Activated CD4-positive, alpha-beta memory T cell treated with anti-CD3 and anti-CD28 coated beads for 36 hours (primary cell): ENCODE results near the gene AMPD3. TPM values are rescaled to one million over a fixed set of nuclear protein-coding genes. Genes with fewer than 3 reads are reported as not detected.

Experiments used
- CTCF ChIA-PET: fragments of 350-600 bp; sonication (Branson Sonifier 250); formaldehyde crosslinking; loops from one replicate; lab custom pipeline; 2021; ENCODE audit warnings: antibody characterized with exemption, inconsistent platforms; lab: Charles Lee
- POLR2A ChIA-PET: fragments of 350-600 bp; sonication (Branson Sonifier 250); formaldehyde crosslinking; loops from one replicate; lab custom pipeline; 2021; ENCODE audit warnings: antibody characterized with exemption; lab: Charles Lee
- DNase-seq: peaks from one replicate; pipeline ENCODE4 v3.0.0-alpha.2; 2020
- H3K27ac Mint-ChIP-seq: one replicate; pipeline ENCODE4 v1.8.0; 2021; ENCODE audit warnings: mixed read lengths
- H3K27me3 Mint-ChIP-seq: one replicate; pipeline ENCODE4 v1.8.0; 2021; ENCODE audit warnings: mixed read lengths
- H3K36me3 Mint-ChIP-seq: one replicate; pipeline ENCODE4 v1.8.0; 2021; ENCODE audit warnings: mixed read lengths
- H3K4me1 Mint-ChIP-seq: one replicate; pipeline ENCODE4 v1.8.0; 2021; ENCODE audit warnings: low read depth, mixed read lengths
- H3K4me3 Mint-ChIP-seq: one replicate; pipeline ENCODE4 v1.8.0; 2021; ENCODE audit warnings: mild to moderate bottlenecking, mixed read lengths
- H3K9me3 Mint-ChIP-seq: one replicate; pipeline ENCODE4 v1.8.0; 2021; ENCODE audit warnings: mixed read lengths
- intact Hi-C: fragments of 100-400 bp; cut with micrococcal nuclease; formaldehyde crosslinking; loops from one replicate; pipeline ENCODE4 v1.15.1; 2023
- total RNA-seq, 2 experiments: library from RNA; stranded (reverse); gene quantifications; one replicate each; pipeline ENCODE4 v1.2.3, GENCODE V29; 2021

The AMPD3 gene
- total RNA-seq, 2 experiments from 2014 or later: 25.5 to 25.7 TPM

GRCh38 chr11:10533323-10533722 is 78.3 kb downstream of the AMPD3 start:
- intact Hi-C loops: no loop called here
- peaks cover 16% of the 10 kb centered on the region for H3K36me3 Mint-ChIP-seq
- H3K27ac Mint-ChIP-seq: no peak overlapping the region
- no peak for DNase-seq
- CTCF ChIA-PET: interaction anchor here (4.3 kb wide), 1 partner anchor 8 kb away, joined by 43 read pairs; the partner anchor contains the start of gene RNF141
- no peaks in the 10 kb centered on the region for H3K4me1 Mint-ChIP-seq
- H3K27me3 Mint-ChIP-seq: no peaks in the 10 kb centered on the region
- no peak overlapping the region for H3K4me3 Mint-ChIP-seq
- POLR2A ChIA-PET: no interaction called here
- no peaks in the 10 kb centered on the region for H3K9me3 Mint-ChIP-seq

- no peaks in the 10 kb centered on the region for H3K9me3 Mint-ChIP-seq
- H3K4me3 Mint-ChIP-seq: no peak overlapping the region
- ChIA-PET POLR2A (interaction anchor here (0.6 kb wide), 1 partner anchor 66 kb away, joined by 3 read pairs; no protein-coding TSS in a partner anchor), CTCF (interaction anchor here (1.0 to 1.5 kb wide), 3 partner anchors 78 to 120 kb away, joined by 3 to 9 read pairs (median 4); no protein-coding TSS in a partner anchor)
- H3K36me3 Mint-ChIP-seq: peaks cover 8% of the 10 kb centered on the region
- peaks cover 2% of the 10 kb centered on the region for H3K4me1 Mint-ChIP-seq
- no peak for DNase-seq
- H3K27ac Mint-ChIP-seq: no peak overlapping the region
- intact Hi-C loops: no loop called here
- H3K27me3 Mint-ChIP-seq: no peaks in the 10 kb centered on the region
Observed at GRCh38 chr11:10534316-10534715, 79.3 kb downstream of the AMPD3 start.

- intact Hi-C loops: no loop called here
- H3K27me3 Mint-ChIP-seq: no peaks in the 10 kb centered on the region
- DNase-seq: no peak
- ChIA-PET POLR2A (no interaction called here), CTCF (no interaction called here)
- peaks cover 12% of the 10 kb centered on the region for H3K4me1 Mint-ChIP-seq
- H3K9me3 Mint-ChIP-seq: no peaks in the 10 kb centered on the region
- no peak overlapping the region for H3K4me3 Mint-ChIP-seq
- H3K36me3 Mint-ChIP-seq: no peaks in the 10 kb centered on the region
- no peak overlapping the region for H3K27ac Mint-ChIP-seq
Observed at GRCh38 chr11:10537600-10537999, 82.5 kb downstream of the AMPD3 start.

- H3K9me3 Mint-ChIP-seq: no peaks in the 10 kb centered on the region
- ChIA-PET CTCF (no interaction called here), POLR2A (no interaction called here)
- intact Hi-C loops: no loop called here
- DNase-seq: no peak
- H3K27ac Mint-ChIP-seq: no peak overlapping the region
- H3K4me1 Mint-ChIP-seq: peaks cover 12% of the 10 kb centered on the region
- H3K27me3 Mint-ChIP-seq: no peaks in the 10 kb centered on the region
- no peak overlapping the region for H3K4me3 Mint-ChIP-seq
- no peaks in the 10 kb centered on the region for H3K36me3 Mint-ChIP-seq
Observed at GRCh38 chr11:10538924-10539323, 83.9 kb downstream of the AMPD3 start.

GRCh38 chr11:10539339-10539738 is 84.3 kb downstream of the AMPD3 start:
- ChIA-PET POLR2A (interaction anchor here (1.2 kb wide), 1 partner anchor 9 kb away, joined by 3 read pairs; no protein-coding TSS in a partner anchor), CTCF (interaction anchor here (1.8 to 2.8 kb wide), 6 partner anchors 12 to 196 kb away, joined by 4 to 74 read pairs (median 18); partner anchors contain the start of gene AMPD3)
- peak overlapping the region; percentile 90 for H3K4me3 Mint-ChIP-seq
- peaks cover 12% of the 10 kb centered on the region for H3K4me1 Mint-ChIP-seq
- no peak overlapping the region for H3K27ac Mint-ChIP-seq
- DNase-seq: no peak
- no peaks in the 10 kb centered on the region for H3K9me3 Mint-ChIP-seq
- intact Hi-C loops: no loop called here
- no peaks in the 10 kb centered on the region for H3K27me3 Mint-ChIP-seq
- H3K36me3 Mint-ChIP-seq: no peaks in the 10 kb centered on the region

DNA sequence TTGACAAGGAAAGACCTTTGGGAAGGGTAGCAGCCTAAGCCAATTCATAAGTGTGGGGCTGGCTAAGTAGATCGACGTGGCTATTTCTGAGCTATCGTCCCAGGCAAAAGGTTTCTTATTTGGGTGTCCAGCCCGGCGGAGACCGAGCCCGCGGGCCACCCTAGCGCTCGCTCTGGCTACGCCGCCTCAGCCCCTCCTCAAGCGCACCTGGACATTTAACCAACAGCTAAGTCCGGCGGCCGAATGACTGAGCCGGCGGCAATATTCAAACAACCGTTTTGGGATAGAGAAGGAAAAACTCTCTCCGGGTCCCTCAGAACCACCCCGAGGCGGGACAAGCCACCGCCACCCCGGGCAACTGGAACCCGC is 85.5 kb downstream of the AMPD3 start:
- peaks cover 12% of the 10 kb centered on the region for H3K4me1 Mint-ChIP-seq
- POLR2A ChIA-PET: interaction anchor here (0.6 to 2.4 kb wide), 13 partner anchors 10 to 268 kb away, joined by 3 to 20 read pairs (median 3); partner anchors contain the start of genes AMPD3, CTR9 and EIF4G2
- CTCF ChIA-PET: interaction anchor here (0.6 to 3.1 kb wide), 55 partner anchors 9 to 268 kb away, joined by 3 to 74 read pairs (median 4); partner anchors contain the start of genes AMPD3, CTR9 and EIF4G2
- peak overlapping the region; percentile 90 for H3K4me3 Mint-ChIP-seq
- no peaks in the 10 kb centered on the region for H3K9me3 Mint-ChIP-seq
- H3K27me3 Mint-ChIP-seq: no peaks in the 10 kb centered on the region
- no peaks in the 10 kb centered on the region for H3K36me3 Mint-ChIP-seq
- intact Hi-C loops: loop anchor here (2.0 to 5.0 kb wide), 3 partner anchors 112 to 202 kb away; no protein-coding TSS in a partner anchor
- no peak for DNase-seq
- H3K27ac Mint-ChIP-seq: no peak overlapping the region

DNA sequence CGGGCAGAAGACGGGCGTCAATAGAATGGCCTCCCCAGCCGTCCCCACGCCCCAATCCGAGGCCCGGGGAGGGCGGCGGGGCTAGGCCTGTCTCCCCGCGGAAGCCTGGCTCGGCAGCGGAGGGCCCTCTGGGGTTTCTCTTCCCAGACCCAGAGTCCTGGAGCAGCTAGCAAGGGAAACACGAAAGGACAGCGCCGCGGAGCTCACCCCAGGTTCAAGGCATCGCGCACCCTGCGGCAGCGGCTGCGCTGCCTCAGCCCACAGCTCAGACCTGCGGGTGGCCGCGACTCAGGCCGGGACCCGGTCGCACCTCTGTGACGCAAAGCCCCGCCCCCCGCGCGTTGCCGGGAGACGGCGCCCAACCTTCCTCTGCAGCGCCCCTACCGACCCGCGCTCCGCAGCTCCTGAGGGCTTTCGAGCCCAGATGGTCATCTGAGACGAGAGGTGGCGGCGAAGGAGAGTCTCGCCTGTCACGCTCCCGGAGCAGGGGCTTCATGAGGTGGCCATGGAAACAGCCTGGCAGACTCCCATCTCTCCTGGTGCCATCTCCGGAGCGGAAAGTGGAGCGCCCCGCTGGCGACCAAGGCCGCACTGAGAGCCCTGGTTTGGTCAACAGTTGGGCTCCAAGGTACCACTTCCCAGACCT is 86.0 kb downstream of the AMPD3 start, which contains the start of gene RNF141:
Gene RNF141 (minus strand): TSS at position 273 of the 646 bp plus-strand sequence. CDS start 7,029 bp downstream, outside the sequence.
- Mint-ChIP-seq H3K27me3 (no peaks in the 10 kb centered on the region), H3K27ac (peak within 1 kb of the TSS; percentile 40), H3K4me1 (peaks cover 12% of the 10 kb centered on the region), H3K4me3 (peak within 1 kb of the TSS; percentile 90), H3K36me3 (no peaks in the 10 kb centered on the region), H3K9me3 (no peaks in the 10 kb centered on the region)
- ChIA-PET POLR2A (interaction anchor here (0.6 to 2.4 kb wide), 14 partner anchors 17 to 268 kb away, joined by 3 to 20 read pairs (median 3); partner anchors contain the start of genes AMPD3, CTR9 and EIF4G2), CTCF (interaction anchor here (0.6 to 3.1 kb wide), 58 partner anchors 9 to 268 kb away, joined by 3 to 74 read pairs (median 4); partner anchors contain the start of genes AMPD3, CTR9 and EIF4G2)
- intact Hi-C loops: loop anchor here (1.0 to 5.0 kb wide), 4 partner anchors 82 to 202 kb away; no protein-coding TSS in a partner anchor
- peak; percentile 97 for DNase-seq

GRCh38 chr11:10541561-10541930 is 86.5 kb downstream of the AMPD3 start:
- CTCF ChIA-PET: interaction anchor here (0.6 to 3.1 kb wide), 38 partner anchors 10 to 973 kb away, joined by 3 to 74 read pairs (median 5); partner anchors contain the start of genes AMPD3 and CTR9
- Mint-ChIP-seq H3K4me1 (peaks cover 12% of the 10 kb centered on the region), H3K9me3 (no peaks in the 10 kb centered on the region), H3K27ac (peak overlapping the region; percentile 40), H3K36me3 (no peaks in the 10 kb centered on the region), H3K4me3 (peak overlapping the region; percentile 90), H3K27me3 (no peaks in the 10 kb centered on the region)
- POLR2A ChIA-PET: interaction anchor here (0.6 to 2.4 kb wide), 13 partner anchors 17 to 297 kb away, joined by 3 to 20 read pairs (median 3); partner anchors contain the start of genes AMPD3, CTR9 and EIF4G2
- intact Hi-C loops: loop anchor here (1.0 to 5.0 kb wide), 4 partner anchors 82 to 201 kb away; no protein-coding TSS in a partner anchor
- no peak for DNase-seq

DNA sequence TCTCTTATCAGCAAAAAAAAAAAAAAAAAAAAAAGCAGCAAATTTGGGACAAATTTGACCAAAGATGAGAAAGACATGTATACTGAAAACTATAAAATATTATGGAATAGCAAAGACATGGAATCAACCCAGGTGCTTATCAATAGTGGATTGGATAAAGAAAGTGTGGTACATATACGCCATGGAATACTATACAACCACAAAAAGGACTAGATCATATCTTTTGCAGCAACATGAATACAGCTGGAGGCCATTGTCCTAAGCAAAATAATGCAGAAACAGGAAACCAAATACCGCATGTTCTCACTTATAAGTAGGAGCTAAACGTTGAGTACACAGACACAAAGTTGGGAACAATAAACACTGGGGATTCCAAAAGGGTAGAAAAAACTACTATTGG is 87.7 kb downstream of the AMPD3 start:
- Mint-ChIP-seq H3K36me3 (no peaks in the 10 kb centered on the region), H3K4me3 (no peak overlapping the region), H3K27ac (no peak overlapping the region), H3K27me3 (no peaks in the 10 kb centered on the region), H3K4me1 (peaks cover 12% of the 10 kb centered on the region), H3K9me3 (no peaks in the 10 kb centered on the region)
- DNase-seq: no peak
- ChIA-PET CTCF (interaction anchor here (1.5 to 3.1 kb wide), 3 partner anchors 11 to 194 kb away, joined by 4 to 43 read pairs (median 11); no protein-coding TSS in a partner anchor), POLR2A (no interaction called here)
- intact Hi-C loops: loop anchor here (5.0 kb wide), 1 partner anchor 110 kb away; no protein-coding TSS in a partner anchor

- H3K27ac Mint-ChIP-seq: no peak overlapping the region
- ChIA-PET CTCF (interaction anchor here (0.9 kb wide), 1 partner anchor 112 kb away, joined by 5 read pairs; no protein-coding TSS in a partner anchor), POLR2A (no interaction called here)
- no peak for DNase-seq
- intact Hi-C loops: loop anchor here (5.0 kb wide), 1 partner anchor 109 kb away; no protein-coding TSS in a partner anchor
- H3K27me3 Mint-ChIP-seq: peaks cover 4% of the 10 kb centered on the region
- no peaks in the 10 kb centered on the region for H3K36me3 Mint-ChIP-seq
- H3K9me3 Mint-ChIP-seq: no peaks in the 10 kb centered on the region
- no peak overlapping the region for H3K4me3 Mint-ChIP-seq
- H3K4me1 Mint-ChIP-seq: peaks cover 12% of the 10 kb centered on the region
Observed at GRCh38 chr11:10543782-10544181, 88.7 kb downstream of the AMPD3 start.

GRCh38 chr11:10544491-10545465 is 89.7 kb downstream of the AMPD3 start:
- no peak overlapping the region for H3K4me3 Mint-ChIP-seq

More at GRCh38 chr11:10544491-10545465, 89.7 kb downstream of the AMPD3 start:
- H3K36me3 Mint-ChIP-seq: no peaks in the 10 kb centered on the region
- CTCF ChIA-PET: interaction anchor here (0.9 kb wide), 1 partner anchor 111 kb away, joined by 5 read pairs; no protein-coding TSS in a partner anchor
- peaks cover 6% of the 10 kb centered on the region for H3K4me1 Mint-ChIP-seq
- H3K9me3 Mint-ChIP-seq: no peaks in the 10 kb centered on the region
- intact Hi-C loops: loop anchor here (5.0 kb wide), 1 partner anchor 108 kb away; no protein-coding TSS in a partner anchor
- no peak for DNase-seq
- peaks cover 6% of the 10 kb centered on the region for H3K27me3 Mint-ChIP-seq
- H3K27ac Mint-ChIP-seq: no peak overlapping the region
- POLR2A ChIA-PET: no interaction called here
